ENCODE measurements around the gene GUCY1A2. TPM values are rescaled to one million over a fixed set of nuclear protein-coding genes. Genes with fewer than 3 reads are reported as not detected.

Gene GUCY1A2
- total RNA-seq, 1 experiment from 2014 or later, result 0.55 TPM

DNA sequence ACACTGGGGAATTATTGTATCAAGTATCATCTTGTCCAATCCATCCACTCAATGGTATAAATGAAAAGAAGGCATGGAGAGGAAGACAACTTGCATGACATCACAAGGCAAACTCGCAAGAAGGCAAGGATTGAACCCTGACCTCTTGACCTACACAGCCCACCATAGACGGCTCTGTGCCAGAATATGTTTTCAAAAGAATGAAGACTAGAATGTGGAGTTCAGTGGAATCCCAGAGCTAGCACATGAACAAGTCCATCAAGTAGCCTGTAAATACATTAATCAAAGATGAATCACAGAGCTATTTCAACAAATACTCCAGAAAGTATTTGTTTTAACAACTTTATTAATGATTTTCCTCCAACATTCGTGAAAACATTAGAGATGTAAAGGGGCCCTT lies 189.7 kb downstream of the GUCY1A2 start:
- H3T11ph ChIP-seq (ENCODE audit: low read length), result no peak overlapping the region
- H3K27ac ChIP-seq (ENCODE audit: insufficient read length, low read depth, low read length), result no peak overlapping the region
- no peaks in the 10 kb centered on the region for H3K79me1 ChIP-seq (ENCODE audit: insufficient read depth, low read depth, low read length, poor library complexity, severe bottlenecking)
- no peak overlapping the region for H3K18ac ChIP-seq (ENCODE audit: insufficient read length, low read depth, low read length)
- no peak overlapping the region for H3K56ac ChIP-seq (ENCODE audit: insufficient read length, low read depth, low read length)
- no peaks in the 10 kb centered on the region for H3K9me3 ChIP-seq (ENCODE audit: control insufficient read depth, low read depth, low read length)
- H3K4ac ChIP-seq (ENCODE audit: low read depth, low read length), result no peak overlapping the region
- H3K4me2 ChIP-seq (ENCODE audit: insufficient read depth, insufficient read length, low read length), result no peak overlapping the region
- H2BK120ac ChIP-seq (ENCODE audit: low read depth, low read length, poor library complexity, severe bottlenecking), result no peak overlapping the region
- no peak overlapping the region for H2BK12ac ChIP-seq (ENCODE audit: insufficient read length, low read depth, low read length)
- no peak overlapping the region for H2AK5ac ChIP-seq (ENCODE audit: insufficient read length, low read length)
- Mint-ChIP-seq H3K4me3 (no peak overlapping the region), H3K27me3 (ENCODE audit: low read depth) (no peaks in the 10 kb centered on the region), H3K36me3 (ENCODE audit: insufficient read depth in 1 of 3, low read depth in 3 of 3) (no peaks in the 10 kb centered on the region), H3K4me1 (peaks cover 0 to 2% of the 10 kb centered on the region in 2 experiments; a peak in 2 of 4 replicates), H3K27ac (no peak overlapping the region), H3K9me3 (no peaks in the 10 kb centered on the region)
- no CpG with 5 or more reads among the region's 3 CpGs for WGBS (ENCODE audit: extremely low coverage, insufficient read length, low lambda C conversion rate)
- H3K27me3 ChIP-seq (ENCODE audit: insufficient read depth, low read length), result no peaks in the 10 kb centered on the region
- H4K91ac ChIP-seq (ENCODE audit: insufficient read length, low read depth, low read length), result no peak overlapping the region
- H2BK15ac ChIP-seq (ENCODE audit: low read depth, low read length), result no peak overlapping the region
- no peak overlapping the region for H3K9ac ChIP-seq (ENCODE audit: extremely low read depth, insufficient read length, low read length)
- H4K8ac ChIP-seq (replicated peaks; ENCODE audit: insufficient read length, low read depth, low read length), result no peak overlapping the region
- H3K14ac ChIP-seq (ENCODE audit: insufficient read depth, low read length), result no peak overlapping the region
- no peak overlapping the region for H4K5ac ChIP-seq (ENCODE audit: insufficient read length, low read depth, low read length)
- H2BK5ac ChIP-seq (ENCODE audit: insufficient read length, low read length), result no peak overlapping the region
- no peak overlapping the region for H2AFZ ChIP-seq (ENCODE audit: low read length)
- no peaks in the 10 kb centered on the region for H3K4me1 ChIP-seq (ENCODE audit: insufficient read depth, low read length)
- DNase-seq, result no peak
- no peak overlapping the region for H2BK20ac ChIP-seq (ENCODE audit: low read depth, low read length, poor library complexity, severe bottlenecking)
- H3K79me2 ChIP-seq (ENCODE audit: insufficient read depth, low read length), result no peaks in the 10 kb centered on the region
- no peaks in the 10 kb centered on the region for H4K20me1 ChIP-seq (ENCODE audit: control insufficient read depth, insufficient read depth, insufficient read length)
- TF ChIP-seq, protein P1, sequence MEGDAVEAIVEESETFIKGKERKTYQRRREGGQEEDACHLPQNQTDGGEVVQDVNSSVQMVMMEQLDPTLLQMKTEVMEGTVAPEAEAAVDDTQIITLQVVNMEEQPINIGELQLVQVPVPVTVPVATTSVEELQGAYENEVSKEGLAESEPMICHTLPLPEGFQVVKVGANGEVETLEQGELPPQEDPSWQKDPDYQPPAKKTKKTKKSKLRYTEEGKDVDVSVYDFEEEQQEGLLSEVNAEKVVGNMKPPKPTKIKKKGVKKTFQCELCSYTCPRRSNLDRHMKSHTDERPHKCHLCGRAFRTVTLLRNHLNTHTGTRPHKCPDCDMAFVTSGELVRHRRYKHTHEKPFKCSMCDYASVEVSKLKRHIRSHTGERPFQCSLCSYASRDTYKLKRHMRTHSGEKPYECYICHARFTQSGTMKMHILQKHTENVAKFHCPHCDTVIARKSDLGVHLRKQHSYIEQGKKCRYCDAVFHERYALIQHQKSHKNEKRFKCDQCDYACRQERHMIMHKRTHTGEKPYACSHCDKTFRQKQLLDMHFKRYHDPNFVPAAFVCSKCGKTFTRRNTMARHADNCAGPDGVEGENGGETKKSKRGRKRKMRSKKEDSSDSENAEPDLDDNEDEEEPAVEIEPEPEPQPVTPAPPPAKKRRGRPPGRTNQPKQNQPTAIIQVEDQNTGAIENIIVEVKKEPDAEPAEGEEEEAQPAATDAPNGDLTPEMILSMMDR (conservative IDR thresholded peaks at IDR 0.05), result no peak
- H3K23ac ChIP-seq (ENCODE audit: insufficient read length, low read depth, low read length), result no peak overlapping the region
- H3K23me2 ChIP-seq (ENCODE audit: insufficient read length, low read depth, low read length, poor library complexity, severe bottlenecking), result no peaks in the 10 kb centered on the region

All from H9 (cell line).